Mammary epithelial cell (primary cell): ENCODE measurements around the gene TRIM33.

ENCODE experiments used
- EZH2 ChIP-seq: IDR thresholded peaks from 2 replicates; pipeline ENCODE4 v1.6.1; 2012; ENCODE audit warnings: low read length, inconsistent platforms, borderline replicate concordance
- TF ChIP-seq, protein P1 (sequence below), 2 donors: IDR thresholded peaks in 1 of 2; conservative IDR thresholded peaks in 1 of 2; 2 replicates each; pipeline ENCODE4 v1.5.1; 2011 to 2012; ENCODE audit warnings: inconsistent platforms in 2 of 2, low read length in 2 of 2, mild to moderate bottlenecking in 2 of 2, control low read depth in 1 of 2, low read depth in 1 of 2; ENCODE audit not compliant: insufficient read depth in 1 of 2; ENCODE audit errors: extremely low read depth in 1 of 2

DNA sequence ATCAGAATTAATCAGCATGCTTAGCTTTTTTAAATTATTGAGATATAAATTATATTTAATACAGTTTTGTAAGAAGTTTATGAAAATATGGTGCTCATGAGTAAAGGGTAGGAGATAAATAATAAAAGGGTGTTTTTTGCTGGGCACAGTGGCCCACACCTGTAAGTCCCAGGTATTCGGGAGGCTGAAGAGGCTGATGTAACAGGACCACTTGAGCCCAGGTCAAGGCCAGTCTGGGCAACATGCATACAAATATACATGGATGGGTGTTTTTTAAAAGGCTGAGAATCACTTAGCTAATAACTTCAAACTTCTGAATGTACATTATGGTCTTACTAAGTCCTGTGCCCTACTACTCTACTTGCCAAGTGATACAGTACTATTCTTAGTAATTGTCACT is 73.2 kb downstream of the TRIM33 start:
- TF ChIP-seq, protein P1, sequence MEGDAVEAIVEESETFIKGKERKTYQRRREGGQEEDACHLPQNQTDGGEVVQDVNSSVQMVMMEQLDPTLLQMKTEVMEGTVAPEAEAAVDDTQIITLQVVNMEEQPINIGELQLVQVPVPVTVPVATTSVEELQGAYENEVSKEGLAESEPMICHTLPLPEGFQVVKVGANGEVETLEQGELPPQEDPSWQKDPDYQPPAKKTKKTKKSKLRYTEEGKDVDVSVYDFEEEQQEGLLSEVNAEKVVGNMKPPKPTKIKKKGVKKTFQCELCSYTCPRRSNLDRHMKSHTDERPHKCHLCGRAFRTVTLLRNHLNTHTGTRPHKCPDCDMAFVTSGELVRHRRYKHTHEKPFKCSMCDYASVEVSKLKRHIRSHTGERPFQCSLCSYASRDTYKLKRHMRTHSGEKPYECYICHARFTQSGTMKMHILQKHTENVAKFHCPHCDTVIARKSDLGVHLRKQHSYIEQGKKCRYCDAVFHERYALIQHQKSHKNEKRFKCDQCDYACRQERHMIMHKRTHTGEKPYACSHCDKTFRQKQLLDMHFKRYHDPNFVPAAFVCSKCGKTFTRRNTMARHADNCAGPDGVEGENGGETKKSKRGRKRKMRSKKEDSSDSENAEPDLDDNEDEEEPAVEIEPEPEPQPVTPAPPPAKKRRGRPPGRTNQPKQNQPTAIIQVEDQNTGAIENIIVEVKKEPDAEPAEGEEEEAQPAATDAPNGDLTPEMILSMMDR (conservative IDR thresholded peaks at IDR 0.05 in 1 of 2, IDR thresholded peaks at IDR 0.05 in 1 of 2; ENCODE audit: extremely low read depth in 1 of 2, insufficient read depth in 1 of 2, low read depth in 1 of 2, low read length in 2 of 2) = no peak
- no peak for TF ChIP-seq EZH2
